DOHH2 (cell line): Measurements from ENCODE around the gene GORASP1.

Source experiments
- H3F3A ChIP-seq: fragments of 200-600 bp; sonication (generic), shearing (Covaris generic); 2 replicates; pipeline ENCODE4 v1.6.0; 2016; ENCODE audit warnings: antibody characterized with exemption, mild to moderate bottlenecking; ENCODE audit not compliant: control insufficient read depth, insufficient read depth
- H3K27ac ChIP-seq: fragments of 200-600 bp; sonication (generic); 2 replicates; pipeline ENCODE4 v1.5.1; 2014; ENCODE audit warnings: low read depth, mild to moderate bottlenecking, low read length, moderate library complexity
- H3K27me3 ChIP-seq: fragments of 200-600 bp; sonication (generic); 2 replicates; pipeline ENCODE4 v1.6.1; 2014; ENCODE audit warnings: mild to moderate bottlenecking, low read length, mixed read lengths; ENCODE audit not compliant: control insufficient read depth
- H3K36me3 ChIP-seq: fragments of 200-600 bp; sonication (generic); 2 replicates; pipeline ENCODE4 v1.6.1; 2014; ENCODE audit warnings: mild to moderate bottlenecking, low read length, moderate library complexity, mixed read lengths; ENCODE audit not compliant: control insufficient read depth
- H3K4me1 ChIP-seq: fragments of 200-600 bp; sonication (generic); 2 replicates; pipeline ENCODE4 v1.6.1; 2014; ENCODE audit warnings: mild to moderate bottlenecking, low read length, mixed read lengths; ENCODE audit not compliant: control insufficient read depth
- H3K4me2 ChIP-seq: fragments of 200-600 bp; sonication (generic); 2 replicates; pipeline ENCODE4 v1.6.0; 2014; ENCODE audit warnings: mild to moderate bottlenecking, low read length, moderate library complexity
- H3K4me3 ChIP-seq: fragments of 200-600 bp; sonication (generic); 2 replicates; pipeline ENCODE4 v1.5.1; 2014; ENCODE audit warnings: mild to moderate bottlenecking, low read length, mixed read lengths
- H3K79me2 ChIP-seq: fragments of 200-600 bp; sonication (generic); 2 replicates; pipeline ENCODE4 v1.6.1; 2014; ENCODE audit warnings: mild to moderate bottlenecking, low read length, mixed read lengths; ENCODE audit not compliant: control insufficient read depth
- H3K9me2 ChIP-seq: fragments of 200-600 bp; sonication (generic); replicated peaks from 2 replicates; pipeline ENCODE4 v1.6.1; 2014; ENCODE audit warnings: mild to moderate bottlenecking, low read length, mixed read lengths; ENCODE audit not compliant: control insufficient read depth
- H3K9me3 ChIP-seq: fragments of 200-600 bp; sonication (generic); 2 replicates; pipeline ENCODE4 v1.6.1; 2014; ENCODE audit warnings: antibody characterized with exemption, low read length, mixed read lengths; ENCODE audit not compliant: control insufficient read depth, insufficient read depth
- H4K20me1 ChIP-seq: fragments of 200-600 bp; sonication (generic); 2 replicates; pipeline ENCODE4 v1.6.0; 2014; ENCODE audit warnings: low read depth, mild to moderate bottlenecking, antibody characterized with exemption, low read length, moderate library complexity; ENCODE audit not compliant: control insufficient read depth, insufficient read depth
- CTCF ChIP-seq: fragments of 200-600 bp; sonication (generic); IDR thresholded peaks from one replicate; pipeline ENCODE4 v1.5.1; 2014; ENCODE audit warnings: antibody characterized with exemption, mild to moderate bottlenecking, low read depth, low read length; ENCODE audit not compliant: poor library complexity, severe bottlenecking
- EZH2phosphoT487 ChIP-seq: fragments of 200-600 bp; sonication (generic); IDR thresholded peaks from 2 replicates; pipeline ENCODE4 v1.6.1; 2017; ENCODE audit warnings: borderline replicate concordance, mild to moderate bottlenecking, antibody characterized with exemption, low read length, moderate library complexity, mixed read lengths

GORASP1 gene

DNA sequence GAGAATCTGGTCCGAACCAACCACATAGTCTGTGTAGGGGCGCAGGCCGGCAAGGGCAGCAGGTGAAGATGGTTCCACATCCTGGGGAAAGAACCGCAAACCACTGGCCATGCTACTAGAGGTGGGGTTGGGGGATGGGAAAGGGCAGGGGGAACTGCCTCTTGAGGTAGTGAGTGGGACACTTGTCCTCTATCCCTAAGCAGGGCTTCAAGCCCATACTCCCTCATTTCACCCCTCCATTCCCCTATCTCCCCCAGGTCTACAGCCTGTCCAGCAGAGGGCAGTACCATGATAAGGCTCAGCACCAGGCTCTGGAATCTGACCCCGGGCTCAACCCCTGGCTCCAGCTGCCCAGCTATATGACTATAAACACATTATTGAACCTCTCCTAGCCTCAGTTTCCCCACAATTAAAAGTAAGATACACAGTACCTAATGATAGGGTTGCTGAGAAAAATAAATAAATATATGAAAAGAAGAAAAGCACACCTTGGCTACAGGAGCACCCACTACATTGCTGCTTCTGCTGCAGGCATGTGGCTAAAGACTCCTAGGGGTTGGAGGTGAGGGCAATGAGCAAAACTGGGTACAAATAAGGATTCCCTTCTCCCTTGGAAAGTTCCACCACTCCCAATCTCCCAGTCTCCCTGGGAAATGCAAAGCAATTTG lies 6.3 kb downstream of the GORASP1 start:
- no peak overlapping the region for H3K4me2 ChIP-seq
- H3K36me3 ChIP-seq, result peaks cover 42% of the 10 kb centered on the region
- H3K9me2 ChIP-seq, result no peaks in the 10 kb centered on the region
- H3K79me2 ChIP-seq, result peaks cover 18% of the 10 kb centered on the region
- H3K4me1 ChIP-seq, result peaks cover 23% of the 10 kb centered on the region
- H3K27me3 ChIP-seq, result no peaks in the 10 kb centered on the region
- H3K4me3 ChIP-seq, result no peak overlapping the region
- no peaks in the 10 kb centered on the region for H4K20me1 ChIP-seq
- H3K9me3 ChIP-seq, result no peaks in the 10 kb centered on the region
- no peak overlapping the region for H3K27ac ChIP-seq
- TF ChIP-seq EZH2phosphoT487, result no peak
- TF ChIP-seq CTCF, result peak; percentile 82
- peaks cover 4% of the 10 kb centered on the region; the same call in 1 of the 2 replicates for H3F3A ChIP-seq

DNA sequence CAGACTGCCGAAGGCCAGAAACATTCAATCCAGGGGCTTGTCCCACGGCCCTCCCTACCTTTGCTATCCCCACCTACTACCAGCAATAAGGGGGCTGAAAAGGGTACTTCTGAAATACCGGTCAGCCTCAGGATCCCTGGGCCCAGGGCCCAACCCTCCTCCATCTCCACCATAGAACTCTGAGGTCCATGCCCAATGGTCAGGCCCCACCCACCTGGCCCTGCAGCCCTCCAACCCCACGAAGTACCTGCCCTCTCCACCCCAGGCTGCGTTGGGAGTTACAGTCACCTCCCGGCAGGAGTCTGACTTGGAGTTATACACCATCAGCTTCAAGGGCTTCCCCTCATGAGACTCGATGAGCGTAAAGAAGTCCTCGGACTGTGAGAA lies 6.9 kb downstream of the GORASP1 start:
- H3K4me3 ChIP-seq, result no peak overlapping the region
- H4K20me1 ChIP-seq, result no peaks in the 10 kb centered on the region
- H3K9me3 ChIP-seq, result no peaks in the 10 kb centered on the region
- H3K4me2 ChIP-seq, result no peak overlapping the region
- H3F3A ChIP-seq, result peaks cover 2% of the 10 kb centered on the region; the same call in 1 of the 2 replicates
- H3K27me3 ChIP-seq, result no peaks in the 10 kb centered on the region
- peaks cover 12% of the 10 kb centered on the region for H3K79me2 ChIP-seq
- no peaks in the 10 kb centered on the region for H3K9me2 ChIP-seq
- H3K27ac ChIP-seq, result no peak overlapping the region
- peaks cover 17% of the 10 kb centered on the region for H3K4me1 ChIP-seq
- no peak for TF ChIP-seq CTCF
- TF ChIP-seq EZH2phosphoT487, result no peak
- peaks cover 47% of the 10 kb centered on the region for H3K36me3 ChIP-seq

DNA sequence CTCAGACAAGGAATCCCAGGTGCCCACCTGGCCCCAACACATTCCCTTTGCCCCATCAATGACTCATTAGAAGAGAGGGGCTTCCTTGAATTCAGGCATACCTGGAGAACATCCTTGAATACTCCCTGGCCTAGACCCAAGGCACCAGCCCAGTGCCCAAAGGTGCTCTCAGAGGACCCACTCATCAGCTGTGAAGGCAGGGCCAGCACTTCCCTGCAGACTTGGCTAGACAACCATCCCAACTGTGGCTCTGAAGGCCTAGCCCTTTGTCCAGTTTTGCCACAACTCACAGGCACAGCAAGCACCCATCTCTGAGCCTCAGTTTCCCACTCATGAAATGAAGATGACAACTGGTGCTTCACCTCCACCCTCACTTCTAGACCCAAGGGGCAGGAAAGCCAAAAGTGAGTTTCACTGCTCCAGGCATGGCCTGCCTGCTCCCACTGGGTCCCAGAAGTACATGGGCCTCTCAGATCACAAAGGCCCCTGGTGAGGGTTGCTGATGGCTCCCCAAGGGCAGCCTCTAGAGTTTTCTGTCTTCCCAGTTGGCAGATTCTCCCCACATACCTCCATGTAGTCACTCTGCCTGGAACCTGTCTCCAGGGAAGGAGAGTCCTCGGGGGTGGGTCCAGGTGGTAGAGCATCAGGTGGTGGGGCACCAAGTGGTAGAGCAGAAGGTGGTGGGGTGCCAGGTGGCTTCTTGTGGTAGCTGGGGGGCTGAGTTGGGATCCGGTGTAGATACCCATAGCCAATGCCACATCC lies 7.5 kb downstream of the GORASP1 start:
- H3K27ac ChIP-seq, result no peak overlapping the region

More for the DNA sequence above, 7.5 kb downstream of the GORASP1 start:
- Histone ChIP-seq H3F3A (no peaks in the 10 kb centered on the region), H3K9me2 (no peaks in the 10 kb centered on the region), H3K9me3 (no peaks in the 10 kb centered on the region), H3K79me2 (peaks cover 7% of the 10 kb centered on the region), H3K27me3 (no peaks in the 10 kb centered on the region), H4K20me1 (no peaks in the 10 kb centered on the region), H3K36me3 (peaks cover 53% of the 10 kb centered on the region), H3K4me1 (peaks cover 11% of the 10 kb centered on the region), H3K4me3 (no peak overlapping the region), H3K4me2 (no peak overlapping the region)
- TF ChIP-seq EZH2phosphoT487 (no peak), CTCF (no peak)
